ENCODE measurements around the gene TRIO.

DNA sequence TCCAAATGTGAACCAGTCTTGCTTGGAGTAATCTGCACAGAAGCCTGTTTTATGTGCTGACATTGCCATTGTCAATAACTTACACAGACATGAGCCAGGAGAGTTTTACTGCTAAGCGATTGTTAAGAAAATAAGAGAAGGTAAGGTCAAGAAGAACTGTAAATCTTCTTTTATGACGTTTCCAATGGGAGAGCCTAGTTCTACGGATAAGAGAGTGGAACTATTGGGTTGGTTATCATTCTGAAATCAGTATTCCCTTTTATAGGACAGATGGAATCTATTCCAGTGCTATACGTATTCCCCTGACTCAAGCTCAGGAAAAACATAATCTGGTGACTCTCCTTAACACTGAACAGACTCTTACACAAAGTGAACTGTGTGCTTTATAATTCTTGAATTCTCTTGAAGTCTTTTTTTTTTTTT lies 300.5 kb downstream of the TRIO start:
- TF ChIP-seq, protein P1, sequence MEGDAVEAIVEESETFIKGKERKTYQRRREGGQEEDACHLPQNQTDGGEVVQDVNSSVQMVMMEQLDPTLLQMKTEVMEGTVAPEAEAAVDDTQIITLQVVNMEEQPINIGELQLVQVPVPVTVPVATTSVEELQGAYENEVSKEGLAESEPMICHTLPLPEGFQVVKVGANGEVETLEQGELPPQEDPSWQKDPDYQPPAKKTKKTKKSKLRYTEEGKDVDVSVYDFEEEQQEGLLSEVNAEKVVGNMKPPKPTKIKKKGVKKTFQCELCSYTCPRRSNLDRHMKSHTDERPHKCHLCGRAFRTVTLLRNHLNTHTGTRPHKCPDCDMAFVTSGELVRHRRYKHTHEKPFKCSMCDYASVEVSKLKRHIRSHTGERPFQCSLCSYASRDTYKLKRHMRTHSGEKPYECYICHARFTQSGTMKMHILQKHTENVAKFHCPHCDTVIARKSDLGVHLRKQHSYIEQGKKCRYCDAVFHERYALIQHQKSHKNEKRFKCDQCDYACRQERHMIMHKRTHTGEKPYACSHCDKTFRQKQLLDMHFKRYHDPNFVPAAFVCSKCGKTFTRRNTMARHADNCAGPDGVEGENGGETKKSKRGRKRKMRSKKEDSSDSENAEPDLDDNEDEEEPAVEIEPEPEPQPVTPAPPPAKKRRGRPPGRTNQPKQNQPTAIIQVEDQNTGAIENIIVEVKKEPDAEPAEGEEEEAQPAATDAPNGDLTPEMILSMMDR (conservative IDR thresholded peaks at IDR 0.05; ENCODE audit: low read depth, low read length), result no peak
- TF ChIP-seq EZH2 (IDR thresholded peaks at IDR 0.05; ENCODE audit: borderline replicate concordance, low read depth, low read length, poor library complexity, severe bottlenecking), result no peak

All from A673 (cell line).